Uterus (tissue), 2 donors: Measurements from ENCODE around the gene GMDS.

Experiments used
- CTCF ChIP-seq, 4 experiments: fragments of 200-600 bp in 2 of 4; fragments of 450-650 bp in 2 of 4; sonication (generic) in 2 of 4; IDR thresholded peaks; one replicate each; pipeline ENCODE4 v1.5.1; 2016 to 2019; ENCODE audit warnings: antibody characterized with exemption in 4 of 4, mild to moderate bottlenecking in 2 of 4, moderate library complexity in 1 of 4
- POLR2A ChIP-seq, 2 donors: fragments of 450-650 bp; IDR thresholded peaks; one replicate each; pipeline ENCODE4 v1.6.1; 2016; ENCODE audit warnings: antibody characterized with exemption in 2 of 2, mild to moderate bottlenecking in 1 of 2, moderate library complexity in 1 of 2

- TF ChIP-seq CTCF (IDR thresholded peaks at IDR 0.05) (no peak), POLR2A (IDR thresholded peaks at IDR 0.05) (no peak)
Measured at GRCh38 chr6:2127484-2127911, 117.9 kb downstream of the GMDS start.
